Medulla oblongata (tissue), 1 donor: ENCODE results near the gene ADGRD2.

Experiments
- DNase-seq: peaks from one replicate; pipeline ENCODE4 v3.0.0-alpha.2; 2015; ENCODE audit errors: extremely low spot score

The ADGRD2 gene

DNA sequence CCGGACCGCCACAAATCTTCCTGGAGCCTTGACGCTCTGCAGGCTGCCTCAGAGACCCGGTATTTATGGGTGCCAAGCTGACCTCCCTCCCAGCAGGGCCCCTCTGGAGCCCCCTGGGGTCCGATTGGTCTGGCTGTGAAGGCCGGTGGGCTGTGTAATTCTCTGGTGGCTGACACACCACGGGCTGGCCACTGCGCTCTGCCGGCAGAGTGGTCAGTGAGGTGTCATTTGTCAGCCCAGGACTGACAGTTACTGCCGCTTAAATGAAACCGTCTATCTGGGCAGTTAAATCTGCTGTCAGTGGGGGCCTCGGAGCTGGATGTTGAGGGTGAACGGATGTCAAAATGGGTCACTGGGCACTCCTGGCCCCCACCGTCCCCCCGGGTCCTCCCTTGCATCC lies 46.2 kb downstream of the ADGRD2 start:
- DNase-seq, result no peak

GRCh38 chr9:124497441-124497840 lies 47.2 kb downstream of the ADGRD2 start:
- no peak for DNase-seq

GRCh38 chr9:124498040-124498439 lies 47.8 kb downstream of the ADGRD2 start:
- no peak for DNase-seq

DNA sequence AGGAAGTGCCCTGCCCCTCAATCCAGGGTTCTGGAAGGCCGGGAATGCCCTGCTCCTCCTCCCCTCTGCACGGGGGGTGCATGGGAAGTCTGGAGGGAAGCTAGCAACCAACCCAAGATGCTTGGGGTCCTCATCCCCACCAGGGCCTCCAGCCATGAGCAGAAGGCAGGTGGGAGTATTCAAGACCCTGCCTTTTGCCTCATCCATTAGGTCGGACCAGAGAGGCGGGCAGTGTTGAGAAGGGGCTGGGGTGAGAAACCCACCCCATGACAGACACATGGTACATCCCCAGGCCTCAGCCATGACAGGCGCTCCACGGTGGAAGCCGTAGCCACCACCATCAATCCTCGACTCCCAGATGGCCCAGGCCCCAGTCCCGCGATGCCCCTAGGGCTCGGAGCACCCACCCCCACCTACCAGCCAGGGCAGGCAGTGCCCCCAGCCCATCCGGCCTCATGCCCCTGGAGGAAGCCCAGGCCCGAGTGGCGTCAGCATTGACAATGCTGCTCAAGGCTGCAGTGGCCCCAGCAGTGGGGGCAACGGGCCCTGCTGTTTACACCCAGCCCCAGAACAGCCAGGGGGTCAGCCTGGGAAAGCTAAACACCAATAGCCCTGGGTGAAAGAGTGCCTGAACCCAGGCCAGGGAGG lies 48.4 kb downstream of the ADGRD2 start:
- DNase-seq, result no peak

- DNase-seq, result no peak
Measured at GRCh38 chr9:124499216-124499615, 49.0 kb downstream of the ADGRD2 start.

DNA sequence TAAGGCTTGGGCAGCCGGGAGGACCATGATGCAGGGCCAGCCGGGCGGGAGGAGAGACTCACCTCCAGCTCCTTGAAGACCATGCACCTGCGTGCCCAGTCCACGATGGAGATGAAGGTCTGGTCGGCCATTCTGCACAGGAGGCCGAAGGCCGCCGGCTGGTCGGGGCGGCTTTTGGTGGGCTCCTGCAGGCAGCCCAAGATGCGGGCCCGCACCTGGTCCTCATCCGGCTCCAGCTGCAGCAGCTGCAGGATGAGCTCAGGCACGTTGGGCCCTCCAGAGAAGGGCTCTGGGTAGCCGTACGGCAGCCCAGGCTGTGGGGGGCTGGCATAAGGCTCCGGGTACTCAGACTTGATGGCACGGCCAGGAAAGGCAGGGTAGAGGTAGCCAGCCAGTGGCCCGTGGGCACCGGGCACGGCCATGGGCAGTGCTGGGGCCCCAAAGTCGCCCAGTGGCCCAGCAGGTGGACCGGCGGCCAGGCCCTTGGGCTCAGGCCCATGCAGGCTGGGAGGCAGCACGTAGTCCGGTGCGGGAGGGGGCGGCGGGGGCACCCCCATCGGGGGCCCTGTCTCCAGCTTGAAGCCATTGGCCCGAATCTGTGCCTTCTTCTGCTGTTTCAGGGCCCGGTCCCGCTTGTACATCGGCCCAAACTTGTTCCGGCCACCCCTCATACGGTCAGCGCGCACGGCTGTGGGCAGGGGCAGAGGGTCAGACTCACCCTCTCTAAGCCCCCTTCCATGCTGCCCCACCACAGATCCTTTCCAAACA lies 50.0 kb downstream of the ADGRD2 start:
- DNase-seq, result no peak

DNA sequence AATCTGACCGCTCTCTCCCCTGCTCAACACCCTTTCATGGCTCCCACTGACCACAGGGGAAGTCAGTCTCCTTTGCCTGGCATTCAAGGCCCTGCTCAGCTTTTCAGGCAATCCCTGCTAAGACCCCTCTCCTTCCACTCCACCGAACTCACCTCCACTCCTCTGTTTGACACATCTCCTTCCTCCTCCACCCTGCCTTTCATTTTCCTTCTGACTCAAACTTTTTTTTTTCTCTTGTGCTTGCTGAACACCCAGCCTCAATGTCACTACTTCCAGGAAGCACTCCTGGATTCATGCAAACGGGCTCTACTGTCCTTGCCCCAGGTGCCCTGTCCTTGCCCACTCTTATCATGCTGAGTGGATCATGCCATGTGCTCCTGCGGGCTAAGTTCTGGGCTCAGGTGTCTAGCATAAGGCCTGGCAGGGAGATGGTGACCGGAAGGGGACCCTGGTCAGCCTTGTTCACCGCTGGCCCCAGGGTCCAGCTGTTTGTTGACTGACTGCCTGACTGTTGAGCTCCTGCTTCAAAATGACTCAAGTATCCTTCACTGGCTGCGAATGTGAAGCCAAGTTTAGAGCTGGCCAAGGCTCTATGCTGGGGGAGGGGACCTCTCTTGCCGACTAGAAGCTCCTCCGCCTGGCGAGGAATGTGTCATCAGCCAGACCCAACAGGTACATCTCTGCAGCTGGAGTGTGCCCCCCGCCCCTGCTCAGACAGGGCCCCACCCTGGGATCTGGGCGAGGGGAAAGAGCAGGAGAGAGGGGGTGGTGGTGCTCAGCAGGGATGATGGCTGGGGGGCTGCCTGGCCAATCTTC lies 50.8 kb downstream of the ADGRD2 start:
- DNase-seq, result no peak

DNA sequence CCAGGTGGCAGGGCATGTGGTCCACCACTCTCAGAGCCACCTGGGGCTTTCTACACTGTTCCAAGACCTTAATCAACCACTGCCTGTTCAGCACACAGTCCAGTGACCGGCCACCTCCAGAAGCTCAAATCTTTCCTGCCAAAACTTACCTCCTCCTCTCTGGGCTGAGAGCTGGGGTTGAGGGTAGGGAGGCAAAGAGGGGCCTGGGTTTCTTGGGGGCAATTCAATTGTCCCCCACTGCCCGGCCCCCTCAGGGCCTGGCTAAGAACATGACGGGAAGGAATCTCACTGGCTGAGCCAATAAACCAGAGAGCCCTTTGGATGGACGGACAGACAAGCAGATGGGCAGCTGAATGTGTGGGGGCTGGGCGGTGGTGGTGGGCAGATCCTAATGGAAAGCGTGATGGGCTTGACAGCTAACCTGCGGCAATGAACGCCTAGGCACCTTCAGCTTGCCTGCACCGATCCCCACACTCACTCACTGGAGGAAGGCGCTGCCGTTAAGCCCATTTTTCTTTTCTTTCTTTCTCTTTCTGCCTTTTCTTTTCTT lies 51.6 kb downstream of the ADGRD2 start:
- DNase-seq, result no peak

DNA sequence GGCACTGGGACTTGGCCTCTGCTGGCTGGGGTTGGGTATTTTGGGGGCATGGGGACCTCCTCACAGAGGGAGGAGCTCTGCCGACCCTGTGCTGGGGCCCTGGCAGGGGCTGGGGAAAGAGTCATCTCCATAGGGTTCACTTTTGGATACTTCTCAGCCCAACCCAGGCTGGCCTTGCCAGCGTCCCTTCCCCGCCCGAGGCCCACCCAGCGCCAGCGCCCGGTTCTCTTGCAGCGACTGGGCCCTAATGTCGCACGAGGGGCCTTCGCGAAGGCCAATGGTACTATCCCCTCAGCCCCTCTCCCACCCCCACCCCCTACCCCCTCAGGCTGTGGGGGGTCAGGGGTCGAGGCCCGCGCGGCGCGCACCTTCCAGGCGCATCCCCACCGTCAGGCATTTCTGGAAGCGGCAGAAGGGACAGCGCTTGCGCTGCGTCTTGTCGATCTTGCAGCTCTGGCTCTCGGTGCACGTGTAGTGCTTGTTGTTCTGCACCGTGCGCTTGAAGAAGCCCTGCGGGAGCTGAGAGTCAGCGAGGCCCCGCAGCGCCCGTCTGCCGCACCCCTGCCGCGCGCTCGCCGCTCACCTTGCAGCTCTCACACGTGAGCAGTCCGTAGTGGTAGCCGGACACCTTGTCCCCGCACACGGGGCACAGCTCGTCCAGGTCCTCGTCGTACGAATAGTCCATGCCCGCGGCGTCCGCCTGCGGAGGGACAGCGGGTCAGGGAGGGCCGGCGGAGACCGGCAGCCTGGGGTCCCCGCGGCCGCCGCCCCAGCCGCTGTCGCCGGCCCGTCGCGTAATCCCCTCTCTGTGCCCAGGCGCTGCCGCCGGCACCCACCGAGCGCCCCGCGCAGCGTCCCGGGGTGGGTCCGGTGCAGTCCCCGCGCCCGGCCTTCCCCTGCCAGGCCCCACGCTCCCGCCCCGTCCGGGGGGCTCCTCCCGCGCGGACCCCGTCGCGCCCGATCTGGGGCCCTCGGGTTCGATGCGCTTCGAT lies 52.8 kb downstream of the ADGRD2 start:
- DNase-seq, result no peak

DNA sequence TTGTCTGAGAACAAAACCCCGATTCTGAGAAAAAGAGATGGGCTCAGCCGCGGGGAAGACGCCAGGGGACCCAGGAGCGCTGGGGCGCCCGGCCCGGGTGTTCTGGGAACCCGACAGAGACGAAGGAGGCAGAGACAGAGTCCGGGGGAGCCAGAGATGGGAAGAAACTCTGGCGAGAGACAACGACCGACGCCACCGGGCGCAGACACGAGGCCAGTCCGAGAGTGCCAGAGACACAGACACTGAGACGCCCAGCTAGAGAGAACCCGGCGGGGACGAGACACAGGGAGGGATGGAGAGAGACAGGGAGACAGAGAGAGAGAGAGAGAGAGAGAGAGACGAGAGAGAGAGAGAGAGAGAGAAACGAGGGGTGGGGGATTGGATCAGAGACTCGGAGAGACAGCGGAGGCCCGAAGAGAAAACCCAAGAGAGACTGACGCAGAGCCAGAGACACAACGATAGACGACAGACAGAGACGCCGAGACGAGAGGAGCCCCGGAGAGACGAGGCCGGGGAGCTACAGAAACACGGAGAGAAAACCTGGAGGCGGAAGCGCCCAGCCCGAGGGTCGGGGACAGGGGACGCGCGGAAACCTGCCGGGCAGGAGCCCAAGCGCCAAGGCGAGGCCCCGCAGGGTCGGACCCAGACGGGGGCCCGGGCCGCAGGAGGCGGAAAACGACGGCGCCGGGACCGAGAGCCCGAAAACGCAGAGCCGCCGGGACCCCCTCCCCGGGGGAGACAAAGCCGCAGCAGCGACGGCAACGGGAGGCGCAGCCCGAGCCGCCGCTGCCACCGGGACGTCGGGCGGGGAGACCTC lies 53.7 kb downstream of the ADGRD2 start:
- DNase-seq, result no peak

GRCh38 chr9:124504530-124505005 lies 54.3 kb downstream of the ADGRD2 start:
- DNase-seq, result no peak

DNA sequence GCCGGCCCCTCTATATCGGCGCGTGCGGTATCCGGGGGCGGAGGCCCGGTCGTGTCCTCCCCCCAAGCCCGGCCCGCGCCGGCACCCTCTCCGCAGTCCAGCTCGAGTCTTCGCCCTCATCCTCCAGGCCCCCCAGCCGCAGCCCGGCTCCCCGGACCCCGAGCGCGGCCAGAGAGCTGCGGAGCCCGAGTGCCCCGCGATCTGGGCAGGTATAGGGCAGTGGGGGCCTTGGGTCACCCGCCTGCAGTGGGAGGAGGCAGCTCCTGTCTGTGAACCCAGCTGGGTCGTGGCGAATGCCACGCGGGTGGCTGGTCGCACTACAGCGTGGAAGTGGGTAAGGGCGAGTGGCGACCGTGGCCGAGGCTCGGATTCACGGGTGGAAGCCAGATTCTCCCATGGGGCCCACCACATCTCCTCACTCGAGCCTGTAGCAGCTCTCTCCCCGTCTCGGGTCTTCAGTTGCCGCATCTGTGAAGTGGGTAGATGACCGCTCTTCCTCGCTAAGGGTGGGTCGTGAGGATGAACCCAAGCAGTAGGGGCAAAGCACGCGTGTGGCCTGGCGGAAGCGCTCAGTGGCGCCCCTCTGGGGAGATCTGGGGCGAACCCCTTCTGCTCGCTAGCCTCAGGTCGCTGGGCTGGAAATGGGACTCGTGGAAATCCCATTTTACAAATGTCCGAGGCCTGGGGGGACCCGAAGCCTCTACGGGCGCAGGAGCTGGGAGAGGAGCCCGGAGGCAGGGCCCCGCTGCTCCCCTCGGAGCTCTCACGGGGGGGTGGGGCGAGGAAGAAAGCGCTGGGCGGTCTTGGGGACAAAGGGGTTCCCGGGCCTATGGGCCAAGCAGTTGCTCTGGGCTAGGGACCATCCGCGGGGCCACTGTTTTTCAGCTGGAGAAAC lies 55.0 kb downstream of the ADGRD2 start:
- DNase-seq, result no peak

DNA sequence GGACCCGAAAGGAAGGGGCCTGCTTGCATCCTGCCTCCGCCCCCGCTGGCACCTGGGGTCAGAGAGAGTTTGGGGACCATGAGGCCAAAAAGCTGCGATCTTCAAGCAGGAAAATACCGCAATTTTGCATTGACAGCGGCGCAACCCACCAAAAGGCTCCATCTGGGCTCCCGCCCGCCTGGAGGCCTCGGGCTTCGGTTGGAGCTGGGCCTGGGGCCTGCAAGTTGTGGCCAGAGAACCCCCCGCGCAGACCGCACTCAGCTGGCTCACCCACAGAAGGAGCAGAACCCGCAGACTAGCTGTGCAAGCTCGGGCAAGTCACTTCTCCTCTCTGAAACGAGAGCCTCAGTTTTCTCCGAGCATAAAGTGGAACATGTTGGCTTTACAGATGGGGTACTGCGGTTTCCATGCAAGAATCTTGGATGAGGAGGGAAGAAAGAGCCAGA lies 55.7 kb downstream of the ADGRD2 start:
- DNase-seq, result no peak

DNA sequence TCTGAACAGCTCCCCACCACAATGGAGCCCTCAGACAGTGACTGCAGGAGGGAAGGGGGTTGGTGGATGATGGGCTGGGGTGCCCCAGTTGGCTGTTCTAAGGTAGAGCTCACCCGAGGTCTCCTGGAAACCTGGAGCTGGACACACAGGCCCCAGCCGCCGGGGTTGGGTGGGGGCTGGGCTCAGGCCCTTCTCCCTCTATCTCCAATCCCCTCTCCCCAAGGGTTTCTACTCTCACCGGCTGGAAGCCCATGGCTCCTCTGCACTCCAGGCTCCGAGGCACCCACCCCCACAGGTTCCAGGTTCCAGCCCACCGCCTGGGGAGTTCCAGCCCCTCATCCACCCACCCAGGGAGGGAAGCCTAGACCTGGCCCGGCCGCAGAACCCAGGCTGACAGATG lies 56.2 kb downstream of the ADGRD2 start:
- no peak for DNase-seq

DNA sequence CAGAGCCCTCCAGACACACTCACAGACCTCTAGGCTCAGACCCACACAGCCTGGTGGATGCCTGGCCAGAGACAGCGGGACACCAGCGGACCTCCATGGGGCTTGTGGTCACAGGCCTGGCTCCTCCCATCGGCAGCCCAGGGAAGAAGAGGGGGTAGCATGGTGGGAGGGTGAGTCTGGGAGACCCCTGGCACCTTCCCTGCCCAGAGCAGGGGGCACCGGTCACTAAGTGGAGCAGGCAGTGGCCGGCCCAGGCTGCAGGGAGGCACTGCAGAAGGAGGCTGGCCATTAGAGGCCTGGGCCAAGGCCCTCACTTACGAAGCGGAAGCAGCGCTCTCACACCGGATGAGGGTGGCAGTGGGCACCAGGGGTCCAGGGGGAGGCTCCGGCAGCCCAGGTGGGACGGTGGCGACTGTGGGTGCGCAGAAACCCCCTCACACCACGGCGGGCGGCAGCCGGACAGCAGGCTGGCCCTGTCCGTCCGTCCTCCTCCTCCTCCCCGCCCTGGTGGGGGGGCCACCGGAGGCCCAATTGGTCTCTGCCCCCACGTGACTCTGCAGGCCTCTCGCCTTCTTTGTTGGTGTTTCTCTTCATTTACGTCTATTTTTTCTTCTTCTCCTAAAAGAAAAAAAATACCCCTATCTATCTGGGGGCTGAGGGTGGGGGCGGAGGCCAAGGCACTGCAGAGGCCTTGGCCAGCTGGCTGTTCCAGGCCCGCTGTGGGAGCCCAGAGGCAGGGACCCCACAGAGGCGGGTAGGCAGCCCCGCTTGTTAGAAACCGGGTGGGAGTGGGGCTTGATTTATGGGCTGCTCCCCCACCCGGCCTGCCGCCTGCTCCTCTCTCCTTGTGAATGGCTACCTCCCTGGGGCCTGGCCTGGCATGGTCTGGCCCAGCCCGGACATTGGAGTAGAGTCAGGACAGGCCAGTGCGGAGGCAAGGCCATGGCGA lies 57.0 kb downstream of the ADGRD2 start, which contains the start of gene NR5A1:
NR5A1 (minus strand) TSS at position 469 of the 949 bp plus-strand sequence. CDS start 4,004 bp downstream, outside the sequence.
- no peak for DNase-seq

GRCh38 chr9:124507880-124508423 lies 57.7 kb downstream of the ADGRD2 start:
- DNase-seq, result no peak

DNA sequence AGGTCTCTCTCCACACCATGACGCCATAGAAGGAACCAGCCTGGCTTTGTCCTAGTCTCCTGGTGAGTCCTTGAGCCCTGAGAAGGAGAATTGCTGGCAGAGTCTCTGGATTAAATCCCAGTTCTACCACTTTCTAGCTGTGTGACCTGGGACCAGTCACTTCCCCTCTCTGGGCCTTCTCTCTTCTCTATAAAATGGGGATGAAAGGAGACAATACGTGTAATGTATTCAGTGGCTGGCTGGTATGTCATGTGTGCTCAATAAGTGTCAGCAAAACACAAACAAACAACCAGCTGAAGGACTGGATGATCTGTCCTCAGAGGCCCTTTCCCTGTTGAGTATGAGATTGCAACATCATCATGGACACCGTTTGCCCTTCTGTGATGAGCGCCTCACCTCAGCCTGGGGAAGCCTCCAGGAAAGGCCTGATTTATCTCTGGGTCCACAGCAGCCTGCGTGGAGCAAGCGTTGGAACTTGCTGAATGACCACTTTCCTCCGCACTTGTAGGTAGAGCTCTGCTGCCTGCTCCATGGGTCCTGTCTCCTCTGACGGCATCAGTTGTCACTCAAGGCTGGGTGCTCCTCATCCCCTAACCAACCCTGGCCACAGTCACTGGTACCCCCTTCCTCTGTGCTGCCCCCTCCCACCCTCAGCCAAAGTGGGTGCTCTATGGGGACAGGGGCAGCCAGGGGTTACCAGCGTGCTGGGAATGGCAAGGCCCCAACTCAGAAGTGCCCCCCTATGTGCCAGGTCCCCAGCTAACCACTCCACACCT lies 60.6 kb downstream of the ADGRD2 start:
- DNase-seq, result no peak
